Posterior vena cava (tissue), 2 donors: ENCODE results near the gene FRMD4B. TPM values are rescaled to one million over a fixed set of nuclear protein-coding genes. Genes with fewer than 3 reads are reported as not detected.
"Not testable (repeated sequence)": the region's sequence is repeated elsewhere in the genome, so short reads cannot be mapped to it uniquely, and the experiment has no call there.

Experiments used
- DNase-seq: peaks from one replicate; pipeline ENCODE4 v3.0.0-alpha.2; 2020; ENCODE audit warnings: low spot score
- intact Hi-C, 2 donors: fragments of 100-400 bp; cut with DNase I; formaldehyde crosslinking; loops; one replicate each; pipeline versions ENCODE4 v1.14.1 to v1.14.2; 2022 to 2023
- total RNA-seq, 2 donors: library from RNA; stranded (reverse); fragmentation: NEBNext Ultra II Directional; extraction: Animal tissue kit (Norgen Biotek cat#: 25700); gene quantifications; one replicate each; pipeline ENCODE4 v1.2.1, GENCODE V29; 2021
- donor health status: DM: yes; HTN: yes; CAD: no.
- donor health status: DM: yes; HTN: yes; CAD: no.

The FRMD4B gene
- total RNA-seq, 2 donors from 2014 or later = 21.5 to 34.9 TPM

- DNase-seq, intact Hi-C loops: not testable (repeated sequence)
Measured at GRCh38 chr3:69260843-69261405, 125.0 kb downstream of the FRMD4B start.

- intact Hi-C loops = no loop called here
- DNase-seq = no peak
Measured at GRCh38 chr3:69260216-69260787, 125.6 kb downstream of the FRMD4B start.

GRCh38 chr3:69259125-69259524, 126.8 kb downstream of the FRMD4B start:
- intact Hi-C loops = no loop called here
- no peak for DNase-seq

- no peak for DNase-seq
- intact Hi-C loops = no loop called here
Measured at GRCh38 chr3:69255928-69256327, 130.0 kb downstream of the FRMD4B start.

GRCh38 chr3:69254351-69254750, 131.5 kb downstream of the FRMD4B start:
- intact Hi-C loops = no loop called here
- DNase-seq = no peak

GRCh38 chr3:69252631-69253030, 133.3 kb downstream of the FRMD4B start:
- no peak for DNase-seq
- intact Hi-C loops = no loop called here

- no peak for DNase-seq
- intact Hi-C loops = no loop called here
Measured at GRCh38 chr3:69252141-69252540, 133.7 kb downstream of the FRMD4B start.

GRCh38 chr3:69251078-69251805, 134.6 kb downstream of the FRMD4B start:
- intact Hi-C loops = no loop called here
- DNase-seq = no peak

GRCh38 chr3:69250014-69250413, 135.9 kb downstream of the FRMD4B start:
- intact Hi-C loops = no loop called here
- no peak for DNase-seq

GRCh38 chr3:69249001-69249400, 136.9 kb downstream of the FRMD4B start:
- intact Hi-C loops = no loop called here
- DNase-seq = no peak

GRCh38 chr3:69248436-69248835, 137.5 kb downstream of the FRMD4B start:
- no peak for DNase-seq
- intact Hi-C loops = no loop called here

- no peak for DNase-seq
- intact Hi-C loops = no loop called here
Measured at GRCh38 chr3:69246612-69247011, 139.3 kb downstream of the FRMD4B start.

- intact Hi-C loops = no loop called here
- no peak for DNase-seq
Measured at GRCh38 chr3:69244039-69244438, 141.8 kb downstream of the FRMD4B start.

- no peak for DNase-seq
- intact Hi-C loops = no loop called here
Measured at GRCh38 chr3:69241769-69242168, 144.1 kb downstream of the FRMD4B start.

- intact Hi-C loops = no loop called here
Measured at GRCh38 chr3:69240651-69241568, 145.0 kb downstream of the FRMD4B start.

GRCh38 chr3:69239063-69239462, 146.8 kb downstream of the FRMD4B start:
- intact Hi-C loops = loop anchor here in 1 of 2 donors (5.0 kb wide), 1 partner anchor 1992 kb away; no protein-coding TSS in a partner anchor
- no peak for DNase-seq

More at GRCh38 chr3:69240651-69241568, 145.0 kb downstream of the FRMD4B start:
- no peak for DNase-seq

GRCh38 chr3:69236812-69237707, 148.8 kb downstream of the FRMD4B start:
- DNase-seq = no peak
- intact Hi-C loops = loop anchor here in 1 of 2 donors (5.0 kb wide), 1 partner anchor 1990 kb away; no protein-coding TSS in a partner anchor

GRCh38 chr3:69235882-69236281, 150.0 kb downstream of the FRMD4B start:
- DNase-seq = no peak
- intact Hi-C loops = loop anchor here in 1 of 2 donors (5.0 kb wide), 1 partner anchor 1989 kb away; no protein-coding TSS in a partner anchor
